Osteoblast (primary cell): ENCODE results near the gene RIMBP2. TPM values are rescaled to one million over a fixed set of nuclear protein-coding genes. Genes with fewer than 3 reads are reported as not detected.

Experiments used
- DNase-seq: peaks from one replicate; pipeline ENCODE4 v3.0.0; 2011; ENCODE audit warnings: low spot score, mixed read lengths; ENCODE audit not compliant: insufficient read length; ENCODE audit errors: missing footprints
- H2AFZ ChIP-seq: 2 replicates; pipeline ENCODE4 v1.6.0; 2011; ENCODE audit warnings: mild to moderate bottlenecking, low read length
- H3K27ac ChIP-seq: 2 replicates; pipeline ENCODE4 v1.5.1; 2011; ENCODE audit warnings: mild to moderate bottlenecking, low read depth, low read length, moderate library complexity
- H3K27me3 ChIP-seq: 2 replicates; pipeline ENCODE4 v1.6.0; 2012; ENCODE audit warnings: mild to moderate bottlenecking, control low read depth, inconsistent platforms, low read length, moderate library complexity; ENCODE audit not compliant: insufficient read depth
- H3K36me3 ChIP-seq: 2 replicates; pipeline ENCODE4 v1.5.1; 2011; ENCODE audit warnings: mild to moderate bottlenecking, low read length, control low read depth, moderate library complexity; ENCODE audit not compliant: insufficient read depth
- H3K4me1 ChIP-seq: 2 replicates; pipeline ENCODE4 v1.5.1; 2011; ENCODE audit warnings: mild to moderate bottlenecking, low read length, control low read depth, moderate library complexity; ENCODE audit not compliant: insufficient read depth
- H3K4me2 ChIP-seq: 2 replicates; pipeline ENCODE4 v1.6.0; 2011; ENCODE audit warnings: mild to moderate bottlenecking, low read length; ENCODE audit not compliant: insufficient read depth
- H3K4me3 ChIP-seq: fragments of 200-600 bp; sonication (generic); 3 replicates; pipeline ENCODE4 v1.5.1; 2012; ENCODE audit warnings: mild to moderate bottlenecking, low read length, inconsistent platforms; ENCODE audit not compliant: insufficient read depth
- H3K79me2 ChIP-seq: 2 replicates; pipeline ENCODE4 v1.6.0; 2012; ENCODE audit warnings: mild to moderate bottlenecking, low read length, control low read depth, inconsistent platforms; ENCODE audit not compliant: insufficient read depth
- H3K9me3 ChIP-seq: 2 replicates; pipeline ENCODE4 v1.5.1; 2011; ENCODE audit warnings: low read depth, low read length, control low read depth
- H4K20me1 ChIP-seq: 2 replicates; pipeline ENCODE4 v1.6.0; 2012; ENCODE audit warnings: mild to moderate bottlenecking, low read length, control low read depth; ENCODE audit not compliant: insufficient read depth
- CTCF ChIP-seq: IDR thresholded peaks from 2 replicates; pipeline ENCODE4 v1.5.1; 2011; ENCODE audit warnings: mild to moderate bottlenecking, low read depth, low read length, moderate library complexity; ENCODE audit errors: extremely low read depth
- total RNA-seq: library from RNA; depleted of rRNA; stranded (reverse); fragments of >200 nt; gene quantifications from 2 replicates; pipeline ENCODE4 v1.2.3, GENCODE V29; 2012

Gene RIMBP2
- total RNA-seq, 1 donor = not detected

- H3K36me3 ChIP-seq = no peaks in the 10 kb centered on the region
- no peak for TF ChIP-seq CTCF
- no peak overlapping the region for H3K4me2 ChIP-seq
- DNase-seq = no peak
- H3K27ac ChIP-seq = no peak overlapping the region
- no peaks in the 10 kb centered on the region for H4K20me1 ChIP-seq
- no peaks in the 10 kb centered on the region for H3K79me2 ChIP-seq
- H2AFZ ChIP-seq = no peak overlapping the region
- no peak overlapping the region for H3K4me3 ChIP-seq
- no peaks in the 10 kb centered on the region for H3K9me3 ChIP-seq
- H3K27me3 ChIP-seq = no peaks in the 10 kb centered on the region
- no peaks in the 10 kb centered on the region for H3K4me1 ChIP-seq
Measured at GRCh38 chr12:130398100-130398848, 317.8 kb downstream of the RIMBP2 start.

- Histone ChIP-seq H3K4me1 (no peaks in the 10 kb centered on the region), H2AFZ (no peak overlapping the region), H3K27me3 (no peaks in the 10 kb centered on the region), H3K4me3 (no peak overlapping the region), H4K20me1 (no peaks in the 10 kb centered on the region), H3K36me3 (no peaks in the 10 kb centered on the region), H3K79me2 (no peaks in the 10 kb centered on the region), H3K27ac (no peak overlapping the region), H3K9me3 (no peaks in the 10 kb centered on the region), H3K4me2 (no peak overlapping the region)
- no peak for DNase-seq
- TF ChIP-seq CTCF = no peak
Measured at GRCh38 chr12:130396667-130397066, 319.4 kb downstream of the RIMBP2 start.

- no peaks in the 10 kb centered on the region for H4K20me1 ChIP-seq
- H3K9me3 ChIP-seq = no peaks in the 10 kb centered on the region
- no peaks in the 10 kb centered on the region for H3K36me3 ChIP-seq
- no peak overlapping the region for H3K4me2 ChIP-seq
- H2AFZ ChIP-seq = no peak overlapping the region
- TF ChIP-seq CTCF = no peak
- H3K27me3 ChIP-seq = no peaks in the 10 kb centered on the region
- no peak overlapping the region for H3K4me3 ChIP-seq
- H3K79me2 ChIP-seq = no peaks in the 10 kb centered on the region
- H3K27ac ChIP-seq = no peak overlapping the region
- no peak for DNase-seq
- no peaks in the 10 kb centered on the region for H3K4me1 ChIP-seq
Measured at GRCh38 chr12:130394906-130395305, 321.2 kb downstream of the RIMBP2 start.

- no peak for TF ChIP-seq CTCF
- DNase-seq = no peak
Measured at GRCh38 chr12:130391186-130391585, 324.9 kb downstream of the RIMBP2 start.

More at GRCh38 chr12:130391186-130391585, 324.9 kb downstream of the RIMBP2 start:
- no peaks in the 10 kb centered on the region for H3K79me2 ChIP-seq
- no peak overlapping the region for H2AFZ ChIP-seq
- no peaks in the 10 kb centered on the region for H4K20me1 ChIP-seq
- H3K36me3 ChIP-seq = no peaks in the 10 kb centered on the region
- no peaks in the 10 kb centered on the region for H3K4me1 ChIP-seq
- no peaks in the 10 kb centered on the region for H3K27me3 ChIP-seq
- no peaks in the 10 kb centered on the region for H3K9me3 ChIP-seq
- no peak overlapping the region for H3K27ac ChIP-seq
- H3K4me2 ChIP-seq = no peak overlapping the region
- H3K4me3 ChIP-seq = no peak overlapping the region
